ENCODE results near the gene TSPAN15. TPM values are rescaled to one million over a fixed set of nuclear protein-coding genes. Genes with fewer than 3 reads are reported as not detected.

The TSPAN15 gene
- polyA plus RNA-seq, 1 donor (not counting 4 experiments of a cell fraction or from before 2014, with no cell fraction given): 2.1 TPM

- Histone ChIP-seq H3K27ac (ENCODE audit: control insufficient read depth, insufficient read depth, low read length) (no peak overlapping the region), H3K79me2 (ENCODE audit: control insufficient read depth, insufficient read depth, low read length) (no peaks in the 10 kb centered on the region)
- FAIRE-seq: no peak
Observed at GRCh38 chr10:69464801-69465401, 13.6 kb downstream of the TSPAN15 start.

DNA sequence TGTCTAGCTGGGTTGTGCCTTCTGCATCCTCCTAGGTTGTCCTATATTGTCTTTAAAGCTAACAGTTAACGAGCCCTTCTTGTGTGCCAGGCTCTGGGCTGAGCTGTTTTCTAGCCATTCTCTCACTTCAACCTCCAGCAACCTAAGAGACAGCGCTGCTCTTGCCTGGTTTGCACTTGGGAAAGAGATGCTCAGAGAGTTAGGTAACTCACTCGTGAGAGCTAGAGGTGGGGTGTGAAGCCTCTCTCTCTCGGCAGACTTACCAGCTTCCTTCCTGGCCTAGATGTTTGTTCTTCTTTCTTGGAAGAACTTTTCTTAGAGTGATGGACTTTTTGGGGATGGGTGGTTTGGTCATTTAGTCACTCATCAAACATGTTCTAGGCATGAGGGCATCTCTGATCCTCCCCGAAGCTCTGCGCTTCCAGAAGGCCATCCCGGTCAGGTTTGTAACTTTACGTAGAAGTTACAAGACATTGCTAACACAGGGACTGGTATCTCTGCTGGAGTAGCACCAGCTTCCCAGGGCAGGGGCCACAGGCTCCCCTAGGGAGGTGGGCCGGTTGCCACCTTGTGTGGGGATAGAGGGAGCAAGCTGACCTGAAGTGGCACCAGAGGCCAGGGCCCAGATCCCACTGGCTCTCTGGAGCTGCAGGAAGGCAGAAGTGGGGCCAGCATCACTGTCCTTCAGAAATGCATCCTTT is 14.3 kb downstream of the TSPAN15 start:
- H3K9me3 ChIP-seq (ENCODE audit: control insufficient read depth, low read depth, low read length): no peaks in the 10 kb centered on the region
- no peak overlapping the region for H3K27ac ChIP-seq (ENCODE audit: control insufficient read depth, insufficient read depth, low read length)
- dilution Hi-C loops (cut with MboI; ENCODE audit: extremely low pct_ligation_motif_present, low sequenced_read_pairs): no loop called here
- H3K27me3 ChIP-seq (ENCODE audit: control insufficient read depth, extremely low read depth, insufficient read depth, low read length): peaks cover 4% of the 10 kb centered on the region
- no peaks in the 10 kb centered on the region for H4K20me1 ChIP-seq (ENCODE audit: control insufficient read depth, extremely low read depth, insufficient read depth, low read length)
- H3K4me1 ChIP-seq (ENCODE audit: control insufficient read depth, extremely low read depth, insufficient read depth, low read length): no peaks in the 10 kb centered on the region
- no peak for FAIRE-seq
- no peak overlapping the region for H3K9ac ChIP-seq (ENCODE audit: control insufficient read depth, extremely low read depth, insufficient read depth, low read length)
- DNase-seq (ENCODE audit: low read depth, low spot score): no peak
- no peaks in the 10 kb centered on the region for H3K9me1 ChIP-seq (ENCODE audit: control insufficient read depth, extremely low read depth, insufficient read depth, low read length)
- no peaks in the 10 kb centered on the region for H3K79me2 ChIP-seq (ENCODE audit: control insufficient read depth, insufficient read depth, low read length)
- TF ChIP-seq EZH2 (IDR thresholded peaks at IDR 0.05; ENCODE audit: low read length) (no peak), CTCF (optimal IDR thresholded peaks at IDR 0.05 in 1 of 3, IDR thresholded peaks at IDR 0.05 in 1 of 3, conservative IDR thresholded peaks at IDR 0.05 in 1 of 3; ENCODE audit: extremely low read depth in 1 of 3, insufficient read depth in 2 of 3, low read length in 3 of 3) (no peak)
- H3K36me3 ChIP-seq (ENCODE audit: control insufficient read depth in 2 of 2, extremely low read depth in 1 of 2, insufficient read depth in 2 of 2, low read length in 2 of 2): no peaks in the 10 kb centered on the region
- H3K4me3 ChIP-seq (ENCODE audit: control insufficient read depth in 2 of 3, extremely low read depth in 1 of 3, insufficient read depth in 2 of 3, low read depth in 1 of 3, low read length in 3 of 3): no peak overlapping the region
- no peak overlapping the region for H2AFZ ChIP-seq (ENCODE audit: control insufficient read depth, low read length)
- no peak overlapping the region for H3K4me2 ChIP-seq (ENCODE audit: control insufficient read depth, extremely low read depth, insufficient read depth, low read depth, low read length)

More at GRCh38 chr10:69464801-69465401, 13.6 kb downstream of the TSPAN15 start:
- no peaks in the 10 kb centered on the region for H3K27me3 ChIP-seq (ENCODE audit: control insufficient read depth, extremely low read depth, insufficient read depth, low read length)
- H2AFZ ChIP-seq (ENCODE audit: control insufficient read depth, low read length): no peak overlapping the region
- no peak for TF ChIP-seq EZH2 (IDR thresholded peaks at IDR 0.05; ENCODE audit: low read length)
- no peak for TF ChIP-seq CTCF (optimal IDR thresholded peaks at IDR 0.05 in 1 of 3, IDR thresholded peaks at IDR 0.05 in 1 of 3, conservative IDR thresholded peaks at IDR 0.05 in 1 of 3; ENCODE audit: extremely low read depth in 1 of 3, insufficient read depth in 2 of 3, low read length in 3 of 3)
- no peaks in the 10 kb centered on the region for H3K4me1 ChIP-seq (ENCODE audit: control insufficient read depth, extremely low read depth, insufficient read depth, low read length)
- no peak overlapping the region for H3K4me3 ChIP-seq (ENCODE audit: control insufficient read depth in 2 of 3, extremely low read depth in 1 of 3, insufficient read depth in 2 of 3, low read depth in 1 of 3, low read length in 3 of 3)
- H3K9ac ChIP-seq (ENCODE audit: control insufficient read depth, extremely low read depth, insufficient read depth, low read length): no peak overlapping the region
- H3K36me3 ChIP-seq (ENCODE audit: control insufficient read depth in 2 of 2, extremely low read depth in 1 of 2, insufficient read depth in 2 of 2, low read length in 2 of 2): no peaks in the 10 kb centered on the region
- H3K9me3 ChIP-seq (ENCODE audit: control insufficient read depth, low read depth, low read length): no peaks in the 10 kb centered on the region
- dilution Hi-C loops (cut with MboI; ENCODE audit: extremely low pct_ligation_motif_present, low sequenced_read_pairs): no loop called here
- DNase-seq (ENCODE audit: low read depth, low spot score): no peak
- H3K4me2 ChIP-seq (ENCODE audit: control insufficient read depth, extremely low read depth, insufficient read depth, low read depth, low read length): no peak overlapping the region
- no peaks in the 10 kb centered on the region for H4K20me1 ChIP-seq (ENCODE audit: control insufficient read depth, extremely low read depth, insufficient read depth, low read length)
- H3K9me1 ChIP-seq (ENCODE audit: control insufficient read depth, extremely low read depth, insufficient read depth, low read length): no peaks in the 10 kb centered on the region
